ENCODE results near the gene SKP1. TPM values are rescaled to one million over a fixed set of nuclear protein-coding genes. Genes with fewer than 3 reads are reported as not detected.
A peak's percentile ranks its signal among the peaks of the same experiment; 100 is the strongest.

SKP1 gene
- polyA plus RNA-seq, 3 donors, result 182 to 787 (median 735) TPM

DNA sequence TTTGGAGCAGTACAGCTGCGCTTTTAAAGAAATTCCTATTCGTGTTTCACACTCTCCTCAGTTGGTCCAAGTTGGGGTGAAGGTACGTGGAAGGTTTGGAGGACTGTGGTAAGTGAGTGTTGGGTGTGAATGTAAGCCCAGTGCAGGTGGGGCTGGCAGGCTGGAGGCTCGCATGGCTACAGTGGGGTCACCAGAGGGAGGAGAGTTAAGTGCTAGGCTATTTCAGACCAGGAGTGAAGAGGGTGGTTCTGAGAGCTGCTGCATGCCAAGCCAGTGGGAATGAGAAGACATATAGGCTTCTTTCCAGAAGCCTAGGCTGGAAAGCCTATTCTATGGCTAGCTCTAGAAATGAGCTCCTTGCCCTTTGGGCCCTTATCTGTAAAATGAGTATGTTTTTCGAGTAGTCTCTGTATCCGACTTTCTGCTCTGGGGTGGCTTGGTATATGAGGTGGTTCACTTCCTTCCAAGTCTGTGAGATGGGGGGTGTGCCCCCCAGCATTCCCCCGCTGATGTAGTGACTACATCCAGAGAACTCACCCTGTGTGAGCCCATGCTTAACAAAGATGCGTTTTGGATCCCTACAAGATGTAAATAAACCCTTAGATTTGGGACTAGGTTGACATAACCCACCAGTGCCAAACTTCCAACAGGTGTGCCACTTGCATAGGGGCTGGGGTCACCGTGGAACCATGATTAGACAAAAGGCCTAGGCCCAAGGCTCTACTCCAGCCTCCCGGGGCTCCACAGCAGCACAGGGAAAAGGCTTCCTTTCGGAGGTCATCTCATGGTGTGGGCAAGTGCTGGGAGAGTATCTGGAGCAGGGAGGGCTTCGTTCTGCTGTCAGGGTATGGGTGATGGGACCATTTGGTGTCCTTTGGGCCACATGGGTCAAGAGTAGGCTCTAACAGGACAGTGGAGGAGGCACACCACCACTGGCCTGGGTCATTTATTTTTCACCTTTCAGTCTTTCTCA lies 59.7 kb downstream of the SKP1 start:
- H3K9me3 Mint-ChIP-seq, result peaks cover 0 to 13% (median 5%) of the 10 kb centered on the region in 7 donors
- peaks cover 0 to 8% of the 10 kb centered on the region in 2 donors for H3K9me3 ChIP-seq (replicated peaks in 1 of 2; ENCODE audit: control insufficient read depth in 1 of 2, insufficient read depth in 1 of 2, low read length in 2 of 2)
- peaks cover 14% of the 10 kb centered on the region for H3K4me1 Mint-ChIP-seq
- no peak overlapping the region for H3K9ac ChIP-seq (ENCODE audit: insufficient read depth, low read length, poor library complexity, severe bottlenecking)
- intact Hi-C loops (cut with micrococcal nuclease), result no loop called here
- H4K20me1 ChIP-seq (ENCODE audit: insufficient read depth, low read length), result no peaks in the 10 kb centered on the region
- no peaks in the 10 kb centered on the region for H3K79me2 ChIP-seq (ENCODE audit: insufficient read depth, low read length)
- no peak overlapping the region for H3K27ac ChIP-seq (ENCODE audit: low read depth in 1 of 2, low read length in 2 of 2)
- no peak for DNase-seq
- H3K36me3 ChIP-seq (replicated peaks in 1 of 2; ENCODE audit: control insufficient read depth in 1 of 2, insufficient read depth in 2 of 2, low read length in 2 of 2), result no peaks in the 10 kb centered on the region
- H3K4me3 ChIP-seq (replicated peaks in 1 of 3; ENCODE audit: low read depth in 2 of 3, low read length in 3 of 3), result no peak overlapping the region
- H3K27ac Mint-ChIP-seq, result no peak overlapping the region
- H2AFZ ChIP-seq (ENCODE audit: insufficient read depth, low read depth, low read length, poor library complexity, severe bottlenecking), result no peak overlapping the region
- TF ChIP-seq, protein P1, sequence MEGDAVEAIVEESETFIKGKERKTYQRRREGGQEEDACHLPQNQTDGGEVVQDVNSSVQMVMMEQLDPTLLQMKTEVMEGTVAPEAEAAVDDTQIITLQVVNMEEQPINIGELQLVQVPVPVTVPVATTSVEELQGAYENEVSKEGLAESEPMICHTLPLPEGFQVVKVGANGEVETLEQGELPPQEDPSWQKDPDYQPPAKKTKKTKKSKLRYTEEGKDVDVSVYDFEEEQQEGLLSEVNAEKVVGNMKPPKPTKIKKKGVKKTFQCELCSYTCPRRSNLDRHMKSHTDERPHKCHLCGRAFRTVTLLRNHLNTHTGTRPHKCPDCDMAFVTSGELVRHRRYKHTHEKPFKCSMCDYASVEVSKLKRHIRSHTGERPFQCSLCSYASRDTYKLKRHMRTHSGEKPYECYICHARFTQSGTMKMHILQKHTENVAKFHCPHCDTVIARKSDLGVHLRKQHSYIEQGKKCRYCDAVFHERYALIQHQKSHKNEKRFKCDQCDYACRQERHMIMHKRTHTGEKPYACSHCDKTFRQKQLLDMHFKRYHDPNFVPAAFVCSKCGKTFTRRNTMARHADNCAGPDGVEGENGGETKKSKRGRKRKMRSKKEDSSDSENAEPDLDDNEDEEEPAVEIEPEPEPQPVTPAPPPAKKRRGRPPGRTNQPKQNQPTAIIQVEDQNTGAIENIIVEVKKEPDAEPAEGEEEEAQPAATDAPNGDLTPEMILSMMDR (IDR thresholded peaks at IDR 0.05), result no peak
- peaks cover 45 to 60% (median 49%) of the 10 kb centered on the region in 3 donors for H3K27me3 Mint-ChIP-seq (ENCODE audit: low read depth in 3 of 3)
- peak overlapping the region in 1 of 2 donors; percentile 72 for H3K4me3 Mint-ChIP-seq
- peaks cover 5 to 7% of the 10 kb centered on the region in 2 donors for H3K36me3 Mint-ChIP-seq
- no peak overlapping the region for H3K4me2 ChIP-seq (replicated peaks; ENCODE audit: extremely low read depth, low read length, poor library complexity, severe bottlenecking)
- WGBS (ENCODE audit: insufficient coverage), result 97% methylated on average over 7 of the region's 12 CpGs
- peaks cover 33 to 45% of the 10 kb centered on the region in 2 donors for H3K27me3 ChIP-seq (ENCODE audit: control insufficient read depth in 2 of 2, insufficient read depth in 2 of 2, low read length in 2 of 2)
- H3K4me1 ChIP-seq (ENCODE audit: control insufficient read depth in 1 of 2, insufficient read depth in 2 of 2, low read length in 2 of 2), result peaks cover 12 to 19% of the 10 kb centered on the region in 2 donors

DNA sequence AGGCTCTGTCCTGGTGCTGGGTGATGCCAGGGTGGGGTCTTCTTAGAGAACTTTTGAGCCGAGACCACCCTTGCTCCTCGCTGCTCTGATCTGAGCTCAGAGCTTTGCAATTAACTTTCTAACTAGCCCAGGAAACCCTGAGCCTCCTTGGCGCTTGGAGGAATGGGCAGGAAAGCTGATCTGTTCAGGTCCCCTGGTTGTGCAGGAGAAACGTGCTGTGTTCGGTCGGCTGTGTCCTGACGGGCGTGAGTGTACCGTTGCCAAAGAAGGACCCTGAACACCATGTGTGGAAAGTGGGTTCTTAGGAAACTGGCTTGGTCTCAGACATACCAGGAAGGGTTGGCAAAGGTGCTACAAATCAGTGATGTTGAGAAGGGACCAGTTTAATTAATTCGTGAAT lies 60.5 kb downstream of the SKP1 start:
- no peak overlapping the region for H3K9ac ChIP-seq (ENCODE audit: insufficient read depth, low read length, poor library complexity, severe bottlenecking)
- H3K4me1 ChIP-seq (ENCODE audit: control insufficient read depth in 1 of 2, insufficient read depth in 2 of 2, low read length in 2 of 2), result peaks cover 12 to 19% of the 10 kb centered on the region in 2 donors
- intact Hi-C loops (cut with micrococcal nuclease), result no loop called here
- no peak overlapping the region for H3K4me3 ChIP-seq (replicated peaks in 1 of 3; ENCODE audit: low read depth in 2 of 3, low read length in 3 of 3)
- no peak overlapping the region for H3K4me2 ChIP-seq (replicated peaks; ENCODE audit: extremely low read depth, low read length, poor library complexity, severe bottlenecking)
- no peak for DNase-seq
- H3K79me2 ChIP-seq (ENCODE audit: insufficient read depth, low read length), result no peaks in the 10 kb centered on the region
- 89% methylated on average over 10 of the region's 10 CpGs for whole genome bisulfite sequencing (ENCODE audit: insufficient coverage)
- H3K27me3 Mint-ChIP-seq (ENCODE audit: low read depth in 3 of 3), result peaks cover 52 to 68% (median 55%) of the 10 kb centered on the region in 3 donors
- H3K27ac Mint-ChIP-seq, result no peak overlapping the region
- H3K9me3 ChIP-seq (replicated peaks in 1 of 2; ENCODE audit: control insufficient read depth in 1 of 2, insufficient read depth in 1 of 2, low read length in 2 of 2), result peaks cover 0 to 8% of the 10 kb centered on the region in 2 donors
- no peak overlapping the region for H2AFZ ChIP-seq (ENCODE audit: insufficient read depth, low read depth, low read length, poor library complexity, severe bottlenecking)
- TF ChIP-seq, protein P1 (IDR thresholded peaks at IDR 0.05), result no peak
- H3K27ac ChIP-seq (ENCODE audit: low read depth in 1 of 2, low read length in 2 of 2), result no peak overlapping the region
- H3K36me3 Mint-ChIP-seq, result peaks cover 5 to 7% of the 10 kb centered on the region in 2 donors
- peaks cover 0 to 13% (median 5%) of the 10 kb centered on the region in 7 donors for H3K9me3 Mint-ChIP-seq
- H3K4me1 Mint-ChIP-seq, result peaks cover 14% of the 10 kb centered on the region
- H3K27me3 ChIP-seq (ENCODE audit: control insufficient read depth in 2 of 2, insufficient read depth in 2 of 2, low read length in 2 of 2), result peaks cover 40 to 53% of the 10 kb centered on the region in 2 donors
- peak overlapping the region; percentile 62 to 72 for H3K4me3 Mint-ChIP-seq
- H3K36me3 ChIP-seq (replicated peaks in 1 of 2; ENCODE audit: control insufficient read depth in 1 of 2, insufficient read depth in 2 of 2, low read length in 2 of 2), result no peaks in the 10 kb centered on the region
- no peaks in the 10 kb centered on the region for H4K20me1 ChIP-seq (ENCODE audit: insufficient read depth, low read length)

Measured in CD14-positive monocyte (primary cell).